Loucy (cell line): ENCODE data around the gene CDK3.

Experiments
- H2AFZ ChIP-seq: fragments of 200-600 bp; sonication (generic); 2 replicates; pipeline ENCODE4 v1.6.0; 2016; ENCODE audit warnings: antibody characterized with exemption, mild to moderate bottlenecking, low read length, moderate library complexity
- H3F3A ChIP-seq: fragments of 200-600 bp; 2 replicates; pipeline ENCODE4 v1.6.0; 2016; ENCODE audit warnings: antibody characterized with exemption, low read depth, mild to moderate bottlenecking
- H3K27me3 ChIP-seq: fragments of 200-600 bp; sonication (generic); 2 replicates; pipeline ENCODE4 v1.6.1; 2014; ENCODE audit warnings: low read length, mild to moderate bottlenecking; ENCODE audit not compliant: insufficient read depth, poor library complexity, severe bottlenecking
- H3K36me3 ChIP-seq: fragments of 200-600 bp; sonication (generic); 2 replicates; pipeline ENCODE4 v1.6.1; 2016; ENCODE audit warnings: low read length; ENCODE audit not compliant: insufficient read depth
- H3K4me1 ChIP-seq: fragments of 200-600 bp; sonication (generic); 2 replicates; pipeline ENCODE4 v1.5.1; 2014; ENCODE audit warnings: low read length, mild to moderate bottlenecking; ENCODE audit not compliant: insufficient read depth, poor library complexity, severe bottlenecking
- H3K4me2 ChIP-seq: fragments of 200-600 bp; sonication (generic); 2 replicates; pipeline ENCODE4 v1.6.0; 2014; ENCODE audit warnings: antibody characterized with exemption, low read length, low read depth, mild to moderate bottlenecking; ENCODE audit not compliant: poor library complexity, severe bottlenecking
- H3K4me3 ChIP-seq: fragments of 200-600 bp; sonication (generic); 2 replicates; pipeline ENCODE4 v1.5.1; 2014; ENCODE audit warnings: low read length, mild to moderate bottlenecking, mixed read lengths; ENCODE audit not compliant: poor library complexity, severe bottlenecking
- H3K79me2 ChIP-seq: fragments of 200-600 bp; sonication (generic); 2 replicates; pipeline ENCODE4 v1.6.1; 2014; ENCODE audit warnings: low read length; ENCODE audit not compliant: insufficient read depth
- H3K9ac ChIP-seq: fragments of 200-600 bp; sonication (generic); 2 replicates; pipeline ENCODE4 v1.6.0; 2014; ENCODE audit warnings: mild to moderate bottlenecking, low read depth, low read length, moderate library complexity; ENCODE audit not compliant: poor library complexity, severe bottlenecking
- H3K9me2 ChIP-seq: fragments of 200-600 bp; sonication (generic); replicated peaks from 2 replicates; pipeline ENCODE4 v1.6.1; 2016; ENCODE audit warnings: low read depth, low read length, mixed read lengths
- H3K9me3 ChIP-seq: fragments of 200-600 bp; sonication (generic); 2 replicates; pipeline ENCODE4 v1.6.1; 2014; ENCODE audit warnings: mild to moderate bottlenecking, antibody characterized with exemption, low read length, low read depth; ENCODE audit not compliant: insufficient read depth
- H4K20me1 ChIP-seq: fragments of 200-600 bp; sonication (generic); 2 replicates; pipeline ENCODE4 v1.6.0; 2014; ENCODE audit warnings: antibody characterized with exemption, low read length, mild to moderate bottlenecking; ENCODE audit not compliant: insufficient read depth, poor library complexity, severe bottlenecking
- EZH2phosphoT487 ChIP-seq: fragments of 200-600 bp; IDR thresholded peaks from 2 replicates; pipeline ENCODE4 v1.6.1; 2018; ENCODE audit warnings: antibody characterized with exemption, mild to moderate bottlenecking, moderate library complexity, borderline replicate concordance
- TF ChIP-seq, protein P1 (sequence below): fragments of 200-600 bp; sonication (generic); conservative IDR thresholded peaks from 2 replicates; pipeline ENCODE4 v1.5.1; 2014; ENCODE audit warnings: mild to moderate bottlenecking, antibody characterized with exemption, low read length

CDK3 gene

DNA sequence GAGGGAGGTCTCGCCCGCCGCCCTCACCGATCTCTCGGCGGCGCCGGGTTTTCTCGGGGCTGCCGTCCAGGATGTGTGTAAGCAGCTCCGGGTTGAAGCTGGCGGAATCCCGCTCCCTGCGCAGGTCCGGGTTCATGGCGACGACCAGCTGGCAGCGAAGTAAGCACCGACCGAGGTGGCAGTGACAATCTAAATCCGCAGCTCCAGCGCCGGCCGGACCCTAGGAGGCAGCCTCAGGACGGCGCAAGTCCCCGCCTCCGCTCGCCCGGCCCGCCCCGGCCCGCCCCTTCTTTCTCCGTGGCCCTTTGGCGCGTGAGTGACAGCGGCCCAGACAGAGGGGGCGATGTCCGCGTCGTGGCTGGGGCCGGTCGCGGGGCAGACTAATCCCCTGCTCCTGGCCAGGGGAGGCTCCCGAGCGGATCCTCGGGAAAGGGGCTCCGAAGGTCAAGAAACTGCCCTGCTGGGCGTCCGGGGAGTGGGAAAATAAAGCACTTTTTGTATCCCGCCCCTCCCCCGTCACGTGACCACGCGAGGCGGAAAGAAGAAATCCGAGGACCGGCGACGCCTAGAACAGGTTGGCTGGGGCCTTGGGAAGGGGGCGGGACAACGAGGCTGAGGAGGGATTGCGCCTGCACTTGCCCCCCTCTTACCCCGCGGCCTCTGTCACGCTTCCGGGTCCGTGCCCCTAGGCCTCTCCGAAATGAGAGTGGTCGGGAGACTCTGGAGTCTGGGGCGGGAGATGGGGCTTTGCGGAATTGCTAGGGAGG, 21.5 kb upstream of the CDK3 start, which contains the start of the genes ACOX1 and TEN1:
Gene ACOX1 (minus strand): TSS at position 229 of the 767 bp plus-strand sequence. CDS start 93 bp downstream, at position 136.
Gene TEN1 (plus strand): TSS at position 303 of the 767 bp plus-strand sequence. CDS start 6,953 bp downstream, outside the sequence.
- H3K36me3 ChIP-seq: no peaks in the 10 kb centered on the region
- no peaks in the 10 kb centered on the region for H3K9me3 ChIP-seq
- no peaks in the 10 kb centered on the region for H3K27me3 ChIP-seq
- peaks cover 6% of the 10 kb centered on the region for H4K20me1 ChIP-seq
- H3K9me2 ChIP-seq: no peaks in the 10 kb centered on the region
- peak within 1 kb of the TSS; percentile 86 for H2AFZ ChIP-seq
- peaks cover 71% of the 10 kb centered on the region for H3K79me2 ChIP-seq
- H3K9ac ChIP-seq: peak within 1 kb of the TSS; percentile 94
- H3K4me1 ChIP-seq: peaks cover 61% of the 10 kb centered on the region
- TF ChIP-seq, protein P1, sequence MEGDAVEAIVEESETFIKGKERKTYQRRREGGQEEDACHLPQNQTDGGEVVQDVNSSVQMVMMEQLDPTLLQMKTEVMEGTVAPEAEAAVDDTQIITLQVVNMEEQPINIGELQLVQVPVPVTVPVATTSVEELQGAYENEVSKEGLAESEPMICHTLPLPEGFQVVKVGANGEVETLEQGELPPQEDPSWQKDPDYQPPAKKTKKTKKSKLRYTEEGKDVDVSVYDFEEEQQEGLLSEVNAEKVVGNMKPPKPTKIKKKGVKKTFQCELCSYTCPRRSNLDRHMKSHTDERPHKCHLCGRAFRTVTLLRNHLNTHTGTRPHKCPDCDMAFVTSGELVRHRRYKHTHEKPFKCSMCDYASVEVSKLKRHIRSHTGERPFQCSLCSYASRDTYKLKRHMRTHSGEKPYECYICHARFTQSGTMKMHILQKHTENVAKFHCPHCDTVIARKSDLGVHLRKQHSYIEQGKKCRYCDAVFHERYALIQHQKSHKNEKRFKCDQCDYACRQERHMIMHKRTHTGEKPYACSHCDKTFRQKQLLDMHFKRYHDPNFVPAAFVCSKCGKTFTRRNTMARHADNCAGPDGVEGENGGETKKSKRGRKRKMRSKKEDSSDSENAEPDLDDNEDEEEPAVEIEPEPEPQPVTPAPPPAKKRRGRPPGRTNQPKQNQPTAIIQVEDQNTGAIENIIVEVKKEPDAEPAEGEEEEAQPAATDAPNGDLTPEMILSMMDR: peak; percentile 35
- TF ChIP-seq EZH2phosphoT487: no peak
- no peaks in the 10 kb centered on the region; the same call in 1 of the 2 replicates for H3F3A ChIP-seq
- peak within 1 kb of the TSS; percentile 84 for H3K4me2 ChIP-seq
- H3K4me3 ChIP-seq: peak within 1 kb of the TSS; percentile 81

DNA sequence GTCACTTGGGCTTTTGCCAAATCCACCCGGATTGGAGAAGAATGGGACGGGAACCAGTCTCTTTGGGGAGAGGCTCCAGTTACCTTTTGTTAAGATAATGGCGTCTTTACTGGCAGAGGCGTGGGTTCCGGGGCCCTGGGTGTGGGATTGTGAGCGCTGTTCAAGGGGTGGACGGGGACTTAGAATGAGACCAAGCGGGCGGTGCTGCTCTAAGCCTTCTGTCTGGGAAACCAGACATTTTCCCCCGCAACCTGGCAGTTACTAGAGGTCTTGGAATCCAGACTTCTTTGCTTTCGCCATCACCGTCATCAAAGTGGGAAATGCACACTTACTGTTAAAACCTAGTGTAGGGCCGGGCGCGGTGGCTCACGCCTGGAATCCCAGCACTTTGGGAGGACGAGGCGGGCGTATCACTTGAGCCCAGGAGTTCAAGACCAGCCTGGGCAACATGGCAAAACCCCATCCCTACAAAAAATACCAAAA, 20.9 kb upstream of the CDK3 start:
- Histone ChIP-seq H4K20me1 (peaks cover 6% of the 10 kb centered on the region), H3F3A (no peaks in the 10 kb centered on the region; the same call in 1 of the 2 replicates), H3K4me3 (peak overlapping the region; percentile 81), H3K27me3 (no peaks in the 10 kb centered on the region), H3K4me2 (peak overlapping the region; percentile 82), H3K4me1 (peaks cover 60% of the 10 kb centered on the region), H3K36me3 (no peaks in the 10 kb centered on the region), H2AFZ (peak overlapping the region; percentile 86), H3K79me2 (peaks cover 77% of the 10 kb centered on the region), H3K9me2 (no peaks in the 10 kb centered on the region), H3K9me3 (no peaks in the 10 kb centered on the region), H3K9ac (peak overlapping the region; percentile 94)
- TF ChIP-seq, protein P1: no peak
- no peak for TF ChIP-seq EZH2phosphoT487

DNA sequence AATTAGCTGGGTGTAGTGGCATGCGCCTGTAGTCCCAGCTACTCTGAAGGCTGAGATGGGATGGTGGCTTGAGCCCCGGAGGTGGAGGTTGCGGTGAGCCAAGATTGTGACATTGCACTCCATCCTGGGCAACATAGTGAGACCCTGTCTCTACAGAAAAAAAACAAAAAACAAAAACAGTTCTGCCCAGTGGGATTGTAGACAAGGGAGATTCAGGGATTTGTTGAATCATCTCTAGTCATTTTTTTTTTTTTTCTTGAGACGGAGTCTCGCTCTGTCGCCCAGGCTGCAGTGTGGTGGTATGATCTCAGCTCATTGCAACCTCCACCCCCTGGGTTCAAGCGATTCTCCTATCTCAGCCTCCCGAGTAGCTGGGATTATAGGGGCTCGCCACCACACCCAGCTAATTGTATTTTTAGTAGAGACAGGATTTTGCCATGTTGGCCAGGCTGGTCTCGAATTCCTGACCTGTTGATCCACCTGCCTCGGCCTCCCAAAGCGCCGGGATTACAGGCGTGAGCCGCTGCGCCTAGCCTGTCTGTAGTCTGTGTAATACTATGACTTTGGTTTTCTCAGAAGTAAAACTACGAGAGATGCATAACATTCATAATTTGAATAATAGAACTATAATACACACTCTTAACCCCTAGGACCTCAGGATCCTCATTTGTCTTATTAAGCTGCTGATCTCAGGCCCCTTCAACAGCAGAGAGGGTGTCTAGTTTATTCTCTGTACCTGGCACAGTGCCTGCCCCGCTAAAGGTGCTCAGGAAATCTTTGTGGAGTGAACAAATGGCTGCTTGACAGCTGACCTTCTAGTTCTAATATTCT, 20.3 kb upstream of the CDK3 start:
- Histone ChIP-seq H3K79me2 (peaks cover 83% of the 10 kb centered on the region), H3K4me3 (peak overlapping the region; percentile 81), H3K9me2 (no peaks in the 10 kb centered on the region), H4K20me1 (peaks cover 6% of the 10 kb centered on the region), H2AFZ (no peak overlapping the region), H3K9ac (peak overlapping the region; percentile 94), H3K4me2 (peak overlapping the region; percentile 82), H3K27me3 (no peaks in the 10 kb centered on the region), H3F3A (no peaks in the 10 kb centered on the region; the same call in 1 of the 2 replicates), H3K36me3 (no peaks in the 10 kb centered on the region), H3K9me3 (no peaks in the 10 kb centered on the region), H3K4me1 (peaks cover 56% of the 10 kb centered on the region)
- TF ChIP-seq, protein P1: no peak
- TF ChIP-seq EZH2phosphoT487: no peak
